GM06990 (cell line): Measurements from ENCODE around the gene URI1.

ENCODE experiments used
- DNase-seq: peaks from one replicate; pipeline ENCODE4 v3.0.0-alpha.2; 2011; ENCODE audit not compliant: insufficient read length; ENCODE audit errors: extremely low read depth
- H3K27me3 ChIP-seq: replicated peaks from 2 replicates; pipeline ENCODE4 v1.6.0; 2011; ENCODE audit warnings: low read length; ENCODE audit not compliant: control insufficient read depth, insufficient read depth
- H3K36me3 ChIP-seq: 2 replicates; pipeline ENCODE4 v1.5.1; 2011; ENCODE audit warnings: low read length; ENCODE audit not compliant: control insufficient read depth, insufficient read depth
- H3K4me3 ChIP-seq: replicated peaks from 2 replicates; pipeline ENCODE4 v1.5.1; 2011; ENCODE audit warnings: low read depth, mild to moderate bottlenecking, control low read depth, low read length
- TF ChIP-seq, protein P1 (sequence below): IDR thresholded peaks from 2 replicates; pipeline ENCODE4 v1.5.1; 2011; ENCODE audit warnings: low read length, control low read depth, mild to moderate bottlenecking, inconsistent platforms; ENCODE audit not compliant: insufficient read depth, poor library complexity, severe bottlenecking

Gene URI1

DNA sequence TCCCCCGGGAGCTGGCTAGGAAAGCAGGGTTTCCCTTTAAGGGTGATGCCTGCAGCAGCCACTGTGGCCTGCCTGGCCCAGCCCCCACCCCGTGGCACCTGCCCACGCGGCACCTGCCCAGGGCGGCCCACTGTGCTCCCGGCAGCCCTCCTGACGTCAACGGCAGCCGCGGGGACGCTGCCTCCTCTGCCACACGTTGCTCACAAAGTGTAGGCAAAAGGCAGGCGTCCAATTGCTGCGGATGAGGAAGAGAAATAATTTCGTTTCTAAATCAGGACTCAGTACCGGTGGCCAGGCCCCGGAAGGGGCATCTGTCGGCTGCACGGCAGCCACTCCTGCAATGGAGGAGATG lies 122.3 kb downstream of the URI1 start:
- TF ChIP-seq, protein P1, sequence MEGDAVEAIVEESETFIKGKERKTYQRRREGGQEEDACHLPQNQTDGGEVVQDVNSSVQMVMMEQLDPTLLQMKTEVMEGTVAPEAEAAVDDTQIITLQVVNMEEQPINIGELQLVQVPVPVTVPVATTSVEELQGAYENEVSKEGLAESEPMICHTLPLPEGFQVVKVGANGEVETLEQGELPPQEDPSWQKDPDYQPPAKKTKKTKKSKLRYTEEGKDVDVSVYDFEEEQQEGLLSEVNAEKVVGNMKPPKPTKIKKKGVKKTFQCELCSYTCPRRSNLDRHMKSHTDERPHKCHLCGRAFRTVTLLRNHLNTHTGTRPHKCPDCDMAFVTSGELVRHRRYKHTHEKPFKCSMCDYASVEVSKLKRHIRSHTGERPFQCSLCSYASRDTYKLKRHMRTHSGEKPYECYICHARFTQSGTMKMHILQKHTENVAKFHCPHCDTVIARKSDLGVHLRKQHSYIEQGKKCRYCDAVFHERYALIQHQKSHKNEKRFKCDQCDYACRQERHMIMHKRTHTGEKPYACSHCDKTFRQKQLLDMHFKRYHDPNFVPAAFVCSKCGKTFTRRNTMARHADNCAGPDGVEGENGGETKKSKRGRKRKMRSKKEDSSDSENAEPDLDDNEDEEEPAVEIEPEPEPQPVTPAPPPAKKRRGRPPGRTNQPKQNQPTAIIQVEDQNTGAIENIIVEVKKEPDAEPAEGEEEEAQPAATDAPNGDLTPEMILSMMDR = no peak
- H3K36me3 ChIP-seq = no peaks in the 10 kb centered on the region
- no peak overlapping the region for H3K4me3 ChIP-seq
- DNase-seq = no peak
- H3K27me3 ChIP-seq = no peaks in the 10 kb centered on the region; the same call in 1 of the 2 replicates

GRCh38 chr19:30064771-30065494 lies 122.9 kb downstream of the URI1 start:
- TF ChIP-seq, protein P1 = no peak
- H3K27me3 ChIP-seq = no peaks in the 10 kb centered on the region; the same call in 1 of the 2 replicates
- DNase-seq = no peak
- H3K36me3 ChIP-seq = no peaks in the 10 kb centered on the region
- no peak overlapping the region for H3K4me3 ChIP-seq

DNA sequence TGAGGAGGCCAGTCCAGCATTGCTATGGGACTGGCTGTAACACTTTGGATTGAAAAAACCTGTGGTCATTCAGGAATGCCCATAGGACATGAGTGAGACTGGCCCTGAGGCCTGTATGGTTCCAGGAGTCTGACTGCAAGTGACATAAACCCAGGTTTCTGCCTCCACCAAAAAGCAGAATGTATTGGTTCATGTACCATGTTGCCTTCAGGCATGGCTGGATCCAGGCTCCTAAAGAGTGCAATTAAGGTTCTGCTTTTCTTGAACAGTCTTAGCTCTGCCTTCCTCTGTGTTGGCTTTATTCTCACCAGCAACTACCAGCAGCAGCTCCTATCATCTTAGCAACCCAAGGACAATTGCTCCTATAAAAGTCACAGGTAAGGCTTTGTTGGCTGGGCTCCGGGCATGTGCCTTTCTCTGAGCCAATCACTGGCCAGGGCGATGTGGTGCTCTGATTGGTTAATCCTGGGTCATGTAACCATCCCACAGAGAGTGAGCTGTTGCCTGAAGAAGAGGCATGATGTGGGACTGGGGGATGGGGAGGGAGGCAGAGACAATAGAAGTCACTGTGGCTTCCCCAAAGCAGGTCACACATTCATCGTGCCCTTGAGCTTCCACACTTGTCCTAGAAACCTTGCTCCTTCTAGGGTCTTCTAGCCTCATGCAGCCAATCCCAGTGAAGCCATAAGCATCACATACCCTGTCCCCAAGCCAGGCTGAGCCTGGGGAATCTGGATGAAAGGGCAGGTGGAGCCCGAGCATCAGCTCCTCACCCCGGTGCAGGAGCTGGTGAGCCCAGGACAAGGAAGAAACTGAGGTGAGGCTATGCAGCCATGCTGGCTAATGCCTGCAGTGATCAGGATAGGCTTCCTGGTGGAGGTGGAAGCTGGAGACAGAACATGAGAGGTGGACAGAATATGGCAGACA lies 123.9 kb downstream of the URI1 start:
- TF ChIP-seq, protein P1 = no peak
- no peak overlapping the region for H3K4me3 ChIP-seq
- no peak for DNase-seq

More for the DNA sequence above, 123.9 kb downstream of the URI1 start:
- Histone ChIP-seq H3K27me3 (no peaks in the 10 kb centered on the region; the same call in 1 of the 2 replicates), H3K36me3 (no peaks in the 10 kb centered on the region)
